Measurements from ENCODE around the gene HSPG2. TPM values are rescaled to one million over a fixed set of nuclear protein-coding genes. Genes with fewer than 3 reads are reported as not detected.

HSPG2 gene
- total RNA-seq, 1 donor: 265 TPM

DNA sequence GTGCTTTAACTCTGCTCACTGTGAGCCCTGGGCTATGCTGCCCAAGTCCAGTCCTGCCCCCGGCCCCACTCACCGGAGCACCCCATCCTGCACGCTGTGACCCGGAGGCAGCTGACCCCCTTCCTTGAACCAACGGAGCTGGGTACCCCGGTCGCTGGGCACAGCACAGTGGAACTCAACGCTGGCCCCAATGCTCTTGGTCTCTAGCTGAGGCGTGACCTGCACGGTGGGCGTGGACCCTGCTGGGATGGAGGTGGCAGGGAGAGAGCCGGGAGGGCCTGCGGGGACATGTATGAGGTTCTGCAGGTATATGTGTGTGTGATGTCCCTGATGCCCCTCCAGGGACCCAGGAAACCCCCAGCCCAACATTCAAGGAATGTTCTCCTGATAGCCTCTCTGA lies 100.4 kb downstream of the HSPG2 start:
- Histone ChIP-seq H3K4me1 (ENCODE audit: insufficient read depth, low read length) (no peaks in the 10 kb centered on the region), H2AFZ (ENCODE audit: low read length) (no peak overlapping the region), H3K9me3 (ENCODE audit: low read depth, low read length) (no peaks in the 10 kb centered on the region), H3K36me3 (ENCODE audit: insufficient read depth, low read length) (peaks cover 91% of the 10 kb centered on the region), H3K79me2 (ENCODE audit: insufficient read depth, low read length) (no peaks in the 10 kb centered on the region), H3K4me3 (ENCODE audit: insufficient read depth, low read length) (no peak overlapping the region), H4K20me1 (ENCODE audit: insufficient read depth, low read length) (peaks cover 49% of the 10 kb centered on the region), H3K27me3 (ENCODE audit: insufficient read depth, low read length) (no peaks in the 10 kb centered on the region), H3K27ac (ENCODE audit: low read depth, low read length) (no peak overlapping the region), H3K4me2 (ENCODE audit: insufficient read depth, low read length) (no peak overlapping the region)
- DNase-seq (ENCODE audit: insufficient read length, low spot score, missing footprints): no peak
- TF ChIP-seq CTCF (IDR thresholded peaks at IDR 0.05; ENCODE audit: extremely low read depth, low read depth, low read length): no peak

DNA sequence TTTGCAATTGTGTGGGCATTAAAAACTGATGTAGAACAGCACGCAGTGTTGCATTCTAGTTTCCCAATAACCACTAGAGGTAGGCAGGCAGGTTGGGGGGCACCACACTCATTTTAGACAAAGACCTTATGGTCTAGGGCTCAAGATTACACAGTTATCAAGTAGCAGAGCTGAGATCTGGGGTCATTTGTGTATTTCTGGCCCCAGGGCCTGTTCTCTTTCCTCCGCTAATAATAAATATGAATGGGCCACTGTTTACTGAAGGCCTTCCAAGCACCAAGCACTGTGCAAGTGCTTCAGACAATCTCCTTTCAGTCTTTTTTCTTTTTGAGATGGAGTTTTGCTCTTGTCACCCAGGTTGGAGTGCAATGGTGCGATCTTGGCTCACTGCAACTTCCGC lies 101.1 kb downstream of the HSPG2 start:
- DNase-seq (ENCODE audit: insufficient read length, low spot score, missing footprints): no peak
- no peaks in the 10 kb centered on the region for H3K4me1 ChIP-seq (ENCODE audit: insufficient read depth, low read length)
- no peak overlapping the region for H3K27ac ChIP-seq (ENCODE audit: low read depth, low read length)
- peaks cover 89% of the 10 kb centered on the region for H3K36me3 ChIP-seq (ENCODE audit: insufficient read depth, low read length)
- no peak for TF ChIP-seq CTCF (IDR thresholded peaks at IDR 0.05; ENCODE audit: extremely low read depth, low read depth, low read length)
- H3K4me3 ChIP-seq (ENCODE audit: insufficient read depth, low read length): no peak overlapping the region
- H3K79me2 ChIP-seq (ENCODE audit: insufficient read depth, low read length): no peaks in the 10 kb centered on the region
- peaks cover 49% of the 10 kb centered on the region for H4K20me1 ChIP-seq (ENCODE audit: insufficient read depth, low read length)
- H2AFZ ChIP-seq (ENCODE audit: low read length): no peak overlapping the region
- no peaks in the 10 kb centered on the region for H3K9me3 ChIP-seq (ENCODE audit: low read depth, low read length)
- no peak overlapping the region for H3K4me2 ChIP-seq (ENCODE audit: insufficient read depth, low read length)
- H3K27me3 ChIP-seq (ENCODE audit: insufficient read depth, low read length): no peaks in the 10 kb centered on the region

DNA sequence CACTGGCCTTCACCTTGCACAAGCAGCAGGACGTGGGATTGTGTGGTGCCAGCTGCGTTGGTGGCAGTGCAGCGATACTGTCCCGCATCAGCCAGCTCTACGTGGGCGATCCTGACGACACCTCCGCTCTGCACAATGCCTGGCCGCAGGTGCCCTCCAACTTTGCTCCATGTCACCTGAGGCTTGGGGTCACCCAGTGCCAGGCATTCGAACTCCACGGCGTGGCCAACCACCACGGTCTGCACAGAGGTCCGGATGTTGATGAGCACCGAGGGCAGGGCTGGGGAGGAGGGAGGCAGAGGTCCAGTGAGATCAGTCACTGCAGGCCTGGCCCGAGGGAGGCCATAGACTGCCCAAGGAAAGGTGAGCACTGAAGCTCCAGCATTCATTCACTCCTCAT lies 102.4 kb downstream of the HSPG2 start:
- peaks cover 89% of the 10 kb centered on the region for H3K36me3 ChIP-seq (ENCODE audit: insufficient read depth, low read length)
- no peak for DNase-seq (ENCODE audit: insufficient read length, low spot score, missing footprints)
- TF ChIP-seq CTCF (IDR thresholded peaks at IDR 0.05; ENCODE audit: extremely low read depth, low read depth, low read length): no peak

GRCh38 chr1:21834094-21834493 lies 103.0 kb downstream of the HSPG2 start:
- peak; percentile 83 for DNase-seq (ENCODE audit: insufficient read length, low spot score, missing footprints)
- TF ChIP-seq CTCF (IDR thresholded peaks at IDR 0.05; ENCODE audit: extremely low read depth, low read depth, low read length): peak; percentile 29
- no peaks in the 10 kb centered on the region for H3K4me1 ChIP-seq (ENCODE audit: insufficient read depth, low read length)
- H3K9me3 ChIP-seq (ENCODE audit: low read depth, low read length): no peaks in the 10 kb centered on the region
- H3K27me3 ChIP-seq (ENCODE audit: insufficient read depth, low read length): no peaks in the 10 kb centered on the region
- no peak overlapping the region for H2AFZ ChIP-seq (ENCODE audit: low read length)
- H3K79me2 ChIP-seq (ENCODE audit: insufficient read depth, low read length): no peaks in the 10 kb centered on the region
- peaks cover 89% of the 10 kb centered on the region for H3K36me3 ChIP-seq (ENCODE audit: insufficient read depth, low read length)
- peaks cover 51% of the 10 kb centered on the region for H4K20me1 ChIP-seq (ENCODE audit: insufficient read depth, low read length)
- H3K4me3 ChIP-seq (ENCODE audit: insufficient read depth, low read length): no peak overlapping the region
- no peak overlapping the region for H3K4me2 ChIP-seq (ENCODE audit: insufficient read depth, low read length)
- no peak overlapping the region for H3K27ac ChIP-seq (ENCODE audit: low read depth, low read length)

More for the DNA sequence above, 102.4 kb downstream of the HSPG2 start:
- H3K79me2 ChIP-seq (ENCODE audit: insufficient read depth, low read length): no peaks in the 10 kb centered on the region
- H4K20me1 ChIP-seq (ENCODE audit: insufficient read depth, low read length): peaks cover 50% of the 10 kb centered on the region
- no peak overlapping the region for H3K4me3 ChIP-seq (ENCODE audit: insufficient read depth, low read length)
- no peaks in the 10 kb centered on the region for H3K27me3 ChIP-seq (ENCODE audit: insufficient read depth, low read length)
- no peak overlapping the region for H3K4me2 ChIP-seq (ENCODE audit: insufficient read depth, low read length)
- H3K4me1 ChIP-seq (ENCODE audit: insufficient read depth, low read length): no peaks in the 10 kb centered on the region
- H3K27ac ChIP-seq (ENCODE audit: low read depth, low read length): no peak overlapping the region
- H2AFZ ChIP-seq (ENCODE audit: low read length): no peak overlapping the region
- H3K9me3 ChIP-seq (ENCODE audit: low read depth, low read length): no peaks in the 10 kb centered on the region
